H1 (cell line): ENCODE data around the gene UBL4B.

Experiments
- EGR1 ChIP-seq: IDR thresholded peaks from 2 replicates; pipeline ENCODE4 v1.6.1; 2011; ENCODE audit warnings: low read depth, low read length, borderline replicate concordance
- JUN ChIP-seq: IDR thresholded peaks from 2 replicates; pipeline ENCODE4 v1.6.1; 2011; ENCODE audit warnings: low read depth, mild to moderate bottlenecking, improper control_type of control experiment, low read length
- POLR2AphosphoS5 ChIP-seq: IDR thresholded peaks from 2 replicates; pipeline ENCODE4 v1.6.1; 2011; ENCODE audit warnings: low read depth, low read length
- RAD21 ChIP-seq, 2 experiments: IDR thresholded peaks in 1 of 2; conservative IDR thresholded peaks in 1 of 2; 2 replicates each; pipeline ENCODE4 v1.6.1; 2011; ENCODE audit warnings: low read depth in 2 of 2, low read length in 2 of 2, improper control_type of control experiment in 1 of 2, inconsistent platforms in 1 of 2, mild to moderate bottlenecking in 1 of 2, moderate library complexity in 1 of 2

DNA sequence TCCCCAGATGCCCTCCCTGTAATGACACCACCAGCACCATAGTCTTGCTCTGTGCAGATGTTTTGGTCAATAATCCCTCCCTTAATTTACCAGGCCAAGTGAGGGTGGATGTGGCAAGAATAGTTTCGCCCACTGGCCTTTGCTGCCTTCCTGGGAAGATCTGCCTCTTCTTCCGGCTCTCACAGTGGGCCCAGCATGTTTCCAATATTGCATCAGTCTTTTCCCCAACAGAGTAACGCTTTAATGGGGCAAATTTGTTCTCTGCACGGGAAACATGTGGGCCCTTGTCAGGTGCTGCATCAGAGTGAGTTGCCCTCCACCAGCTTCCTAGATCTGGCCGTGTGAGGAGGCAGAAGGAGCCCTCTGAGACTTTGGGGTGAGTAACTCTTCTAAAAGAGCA, 29.8 kb upstream of the UBL4B start:
- TF ChIP-seq RAD21 (IDR thresholded peaks at IDR 0.05 in 1 of 2, conservative IDR thresholded peaks at IDR 0.05 in 1 of 2; ENCODE audit: low read depth in 2 of 2, low read length in 2 of 2): no peak
- no peak for TF ChIP-seq POLR2AphosphoS5
- no peak for TF ChIP-seq EGR1
- no peak for TF ChIP-seq JUN
